CD4-positive, alpha-beta T cell (primary cell): ENCODE data around the gene LAIR1. TPM values are rescaled to one million over a fixed set of nuclear protein-coding genes. Genes with fewer than 3 reads are reported as not detected.
"Not testable (repeated sequence)": the region's sequence is repeated elsewhere in the genome, so short reads cannot be mapped to it uniquely, and the experiment has no call there.

Experiments used
- ATAC-seq: fragments of 200-7000 bp; cut with Tn5 transposase; one replicate; pipeline ENCODE4 v1.10.0; 2022; ENCODE audit warnings: mild to moderate bottlenecking; ENCODE audit not compliant: poor library complexity
- CTCF ChIA-PET: fragments of 350-600 bp; sonication (Branson Sonifier 250); formaldehyde crosslinking; loops from one replicate; lab custom pipeline; 2021; ENCODE audit warnings: antibody characterized with exemption, inconsistent platforms; lab: Charles Lee
- POLR2A ChIA-PET: fragments of 350-600 bp; sonication (Branson Sonifier 250); formaldehyde crosslinking; loops from one replicate; lab custom pipeline; 2021; ENCODE audit warnings: antibody characterized with exemption, inconsistent platforms; lab: Charles Lee
- DNase-seq, 14 experiments: peaks; one replicate each; pipeline ENCODE4 v3.0.0-alpha.2; 2013 to 2020; ENCODE audit warnings: mixed read lengths in 2 of 14
- H3K27ac ChIP-seq, 2 donors: one replicate each; pipeline versions ENCODE4 v1.5.1 to v1.7.0; 2013; ENCODE audit warnings: low read length in 2 of 2, low read depth in 1 of 2, mild to moderate bottlenecking in 1 of 2
- H3K27me3 ChIP-seq, 2 experiments: 1 replicate in 1 of 2; 2 replicates in 1 of 2; pipeline versions ENCODE4 v1.6.1 to v1.7.0; 2013; ENCODE audit warnings: low read length in 2 of 2, control low read depth in 1 of 2, mild to moderate bottlenecking in 1 of 2, moderate library complexity in 1 of 2; ENCODE audit not compliant: insufficient read depth in 2 of 2, control insufficient read depth in 1 of 2
- H3K36me3 ChIP-seq: one replicate; pipeline ENCODE4 v1.6.1; 2013; ENCODE audit warnings: low read length, control low read depth; ENCODE audit not compliant: insufficient read depth
- H3K4me1 ChIP-seq: one replicate; pipeline ENCODE4 v1.6.1; 2013; ENCODE audit warnings: low read length, control low read depth; ENCODE audit not compliant: insufficient read depth
- H3K4me3 ChIP-seq: one replicate; pipeline ENCODE4 v1.5.1; 2013; ENCODE audit warnings: mild to moderate bottlenecking, low read length, moderate library complexity
- H3K9me3 ChIP-seq, 2 experiments: 1 replicate in 1 of 2; 2 replicates in 1 of 2; pipeline versions ENCODE4 v1.6.1 to v1.7.0; 2013; ENCODE audit warnings: low read length in 2 of 2, mild to moderate bottlenecking in 2 of 2, control low read depth in 1 of 2, moderate library complexity in 1 of 2; ENCODE audit not compliant: control insufficient read depth in 1 of 2, insufficient read depth in 1 of 2
- H3K27ac Mint-ChIP-seq: one replicate; pipeline ENCODE4 v1.8.0; 2020; ENCODE audit warnings: mixed read lengths
- H3K27me3 Mint-ChIP-seq: one replicate; pipeline ENCODE4 v1.8.0; 2021; ENCODE audit warnings: mixed read lengths
- H3K36me3 Mint-ChIP-seq: one replicate; pipeline ENCODE4 v1.8.0; 2021; ENCODE audit warnings: low read depth, mixed read lengths
- H3K4me1 Mint-ChIP-seq: one replicate; pipeline ENCODE4 v1.8.0; 2021; ENCODE audit warnings: low read depth, mixed read lengths
- H3K4me3 Mint-ChIP-seq: one replicate; pipeline ENCODE4 v1.8.0; 2020; ENCODE audit warnings: mild to moderate bottlenecking, mixed read lengths
- H3K9me3 Mint-ChIP-seq: one replicate; pipeline ENCODE4 v1.8.0; 2020; ENCODE audit warnings: mixed read lengths
- CTCF ChIP-seq: fragments of 200-600 bp; IDR thresholded peaks from one replicate; pipeline ENCODE4 v1.8.0; 2022; ENCODE audit warnings: antibody characterized with exemption, mild to moderate bottlenecking
- intact Hi-C, 2 experiments: fragments of 100-400 bp; cut with DNase I in 1 of 2; cut with micrococcal nuclease in 1 of 2; formaldehyde crosslinking; loops; one replicate each; pipeline versions ENCODE4 v1.15.1 to v1.9.0; 2023 to 2025; cut with DNase I, micrococcal nuclease
- total RNA-seq, 174 experiments: library from RNA in 2 of 174; stranded (reverse) in 2 of 174; gene quantifications; one replicate each; pipeline ENCODE4 v1.2.3 and lab custom pipeline; 2021 to 2026

The LAIR1 gene
- total RNA-seq, 2 experiments from 2014 or later, result 12.3 to 14.4 TPM

- H3K27me3 Mint-ChIP-seq, result no peaks in the 10 kb centered on the region
- CTCF ChIA-PET, result no interaction called here
- H3K36me3 Mint-ChIP-seq, result no peaks in the 10 kb centered on the region
- Histone ChIP-seq H3K36me3 (no peaks in the 10 kb centered on the region), H3K9me3 (no peaks in the 10 kb centered on the region), H3K4me3 (no peak overlapping the region), H3K27ac (no peak overlapping the region), H3K4me1 (peaks cover 33% of the 10 kb centered on the region), H3K27me3 (no peaks in the 10 kb centered on the region)
- no peak for ATAC-seq
- intact Hi-C loops, result no loop called here
- peaks cover 47% of the 10 kb centered on the region for H3K4me1 Mint-ChIP-seq
- TF ChIP-seq CTCF, result no peak
- H3K4me3 Mint-ChIP-seq, result no peak overlapping the region
- no peaks in the 10 kb centered on the region for H3K9me3 Mint-ChIP-seq
- POLR2A ChIA-PET, result no interaction called here
- H3K27ac Mint-ChIP-seq, result no peak overlapping the region
- peak in 1 of 14 experiments; percentile 25 for DNase-seq
These were observed 18.6 kb upstream of the LAIR1 start for GRCh38 chr19:54383330-54383729.

GRCh38 chr19:54382041-54382440, 17.3 kb upstream of the LAIR1 start:
- ATAC-seq, H3K27ac Mint-ChIP-seq, POLR2A ChIA-PET, DNase-seq, H3K9me3 ChIP-seq, H3K27me3 ChIP-seq, H3K36me3 ChIP-seq, H3K4me3 ChIP-seq, H3K27me3 Mint-ChIP-seq, intact Hi-C loops, H3K9me3 Mint-ChIP-seq, H3K4me3 Mint-ChIP-seq, H3K36me3 Mint-ChIP-seq, H3K27ac ChIP-seq: not testable (repeated sequence)
- peaks cover 31% of the 10 kb centered on the region for H3K4me1 ChIP-seq
- CTCF ChIA-PET, result interaction anchor here (0.9 kb wide), 1 partner anchor 9 kb away, joined by 4 read pairs; no protein-coding TSS in a partner anchor
- H3K4me1 Mint-ChIP-seq, result peaks cover 46% of the 10 kb centered on the region

DNA sequence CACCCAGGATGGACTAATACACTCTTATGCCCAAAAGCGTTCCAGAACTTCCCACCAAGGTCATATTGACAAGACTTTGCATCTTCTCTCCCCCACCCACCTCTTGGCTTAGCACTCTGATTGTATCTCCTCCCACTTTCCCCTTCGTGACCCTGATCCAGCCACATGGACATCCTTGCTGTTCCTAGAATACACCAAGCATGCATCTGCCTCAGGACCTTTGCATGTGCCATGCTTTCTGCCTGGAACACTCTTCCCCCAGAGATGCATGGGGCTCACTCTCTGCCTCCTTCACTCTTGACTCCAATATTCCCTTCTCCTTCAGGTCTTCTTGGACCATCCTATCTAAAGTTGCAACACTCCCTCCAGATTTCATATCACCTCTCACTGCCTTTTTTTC, 16.2 kb upstream of the LAIR1 start:
- Mint-ChIP-seq H3K36me3 (no peaks in the 10 kb centered on the region), H3K27me3 (no peaks in the 10 kb centered on the region), H3K4me1 (peaks cover 55% of the 10 kb centered on the region), H3K4me3 (no peak overlapping the region), H3K27ac (no peak overlapping the region), H3K9me3 (no peaks in the 10 kb centered on the region)
- Histone ChIP-seq H3K27ac (no peak overlapping the region), H3K4me3 (no peak overlapping the region), H3K27me3 (no peaks in the 10 kb centered on the region), H3K4me1 (peaks cover 39% of the 10 kb centered on the region), H3K9me3 (no peaks in the 10 kb centered on the region), H3K36me3 (no peaks in the 10 kb centered on the region)
- intact Hi-C loops, result no loop called here
- ChIA-PET POLR2A (no interaction called here), CTCF (no interaction called here)
- ATAC-seq (no peak), DNase-seq (no peak)
- no peak for TF ChIP-seq CTCF

DNA sequence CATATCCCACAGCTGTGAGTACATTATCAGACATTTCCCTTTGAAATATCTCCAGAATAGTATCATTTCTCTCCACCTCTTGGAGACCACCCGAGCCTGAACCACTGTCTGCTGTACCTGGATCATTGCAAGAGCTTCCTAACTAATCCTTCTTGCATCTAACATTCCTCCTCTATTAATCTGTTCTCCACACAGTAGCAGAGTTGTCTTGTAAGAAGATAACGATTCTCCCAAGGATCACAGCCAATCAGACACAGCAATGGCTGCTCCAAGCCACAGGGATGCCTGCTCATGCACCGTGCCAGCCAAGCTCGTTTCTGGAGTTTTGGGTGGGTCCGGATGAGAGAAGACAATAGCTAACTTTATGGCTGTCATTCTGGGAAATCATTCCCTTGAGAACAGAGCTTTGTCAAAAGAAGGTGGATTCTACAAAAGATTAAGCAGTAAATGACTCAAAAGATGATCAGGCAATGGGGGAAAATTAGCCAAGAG, 14.5 kb upstream of the LAIR1 start:
- H3K27me3 ChIP-seq, result no peaks in the 10 kb centered on the region
- intact Hi-C loops, result no loop called here
- Mint-ChIP-seq H3K36me3 (no peaks in the 10 kb centered on the region), H3K9me3 (no peaks in the 10 kb centered on the region), H3K27me3 (peaks cover 7% of the 10 kb centered on the region), H3K4me3 (no peak overlapping the region), H3K27ac (no peak overlapping the region), H3K4me1 (peaks cover 63% of the 10 kb centered on the region)
- no peak for TF ChIP-seq CTCF
- no peak overlapping the region for H3K4me3 ChIP-seq
- no peaks in the 10 kb centered on the region for H3K9me3 ChIP-seq
- ChIA-PET POLR2A (interaction anchor here (1.2 to 2.2 kb wide), 3 partner anchors 9 to 14 kb away, joined by 5 to 7 read pairs (median 6); partner anchors contain the start of gene LAIR1), CTCF (interaction anchor here (0.8 kb wide), 1 partner anchor 54 kb away, joined by 3 read pairs; no protein-coding TSS in a partner anchor)
- DNase-seq, result no peak
- peaks cover 56% of the 10 kb centered on the region for H3K4me1 ChIP-seq
- no peak overlapping the region for H3K27ac ChIP-seq
- ATAC-seq, result no peak
- no peaks in the 10 kb centered on the region for H3K36me3 ChIP-seq
